GM12878 (cell line): Measurements from ENCODE around the gene GALNTL6. TPM values are rescaled to one million over a fixed set of nuclear protein-coding genes. Genes with fewer than 3 reads are reported as not detected.

ENCODE experiments used
- ATAC-seq: fragments of 200-7000 bp; cut with Tn5 transposase; 3 replicates; pipeline ENCODE4 v1.9.1; 2020; ENCODE audit warnings: mild to moderate bottlenecking, moderate library complexity
- BruUV-seq: library from RNA; stranded (reverse); fragments of 400-500 nt; replicated peaks from 2 replicates; lab custom pipeline; 2021; lab: Mats Ljungman, UMichigan
- CTCF ChIA-PET: fragments of 300-600 bp; sonication (Branson Sonifier 250); formaldehyde crosslinking; extraction: SDS; loops from one replicate; lab custom pipeline; 2021; ENCODE audit warnings: inconsistent platforms; lab: Yijun Ruan, JAX
- POLR2A ChIA-PET: fragments of 350-600 bp; formaldehyde crosslinking; extraction: SDS; loops from one replicate; lab custom pipeline; 2021; ENCODE audit warnings: inconsistent platforms; lab: Charles Lee
- RAD21 ChIA-PET: fragments of 300-600 bp; sonication (Branson Sonifier 250); formaldehyde crosslinking; loops from one replicate; lab custom pipeline; 2023; ENCODE audit warnings: antibody characterized with exemption; ENCODE audit not compliant: unreplicated experiment; lab: Charles Lee
- SMC1A ChIA-PET: fragments of 300-600 bp; sonication (Branson Sonifier 250); formaldehyde crosslinking; loops from one replicate; lab custom pipeline; 2023; ENCODE audit not compliant: unreplicated experiment, uncharacterized antibody; lab: Charles Lee
- DNase-seq: peaks from one replicate; pipeline ENCODE4 v3.0.0-alpha.2; 2011; ENCODE audit warnings: low read depth, low spot score
- FAIRE-seq: peaks from 3 replicates; lab custom pipeline; 2011; peaks lifted over from hg19 to GRCh38; lab: Jason Lieb, UNC
- H2AFZ ChIP-seq: 2 replicates; pipeline ENCODE4 v1.6.0; 2011; ENCODE audit warnings: low read depth, low read length, control low read depth; ENCODE audit not compliant: control insufficient read depth
- H3K27ac ChIP-seq: 2 replicates; pipeline ENCODE4 v1.5.1; 2011; ENCODE audit warnings: control low read depth; ENCODE audit not compliant: control insufficient read depth, insufficient read depth
- H3K27me3 ChIP-seq, 2 experiments: replicated peaks in 1 of 2; 2 replicates each; pipeline versions ENCODE4 v1.6.0 to v1.6.1; 2011; ENCODE audit warnings: low read length in 1 of 2; ENCODE audit not compliant: control insufficient read depth in 2 of 2, insufficient read depth in 2 of 2
- H3K36me3 ChIP-seq, 2 experiments: 2 replicates each; pipeline ENCODE4 v1.5.1; 2011; ENCODE audit warnings: low read length in 1 of 2; ENCODE audit not compliant: control insufficient read depth in 2 of 2, insufficient read depth in 2 of 2
- H3K4me1 ChIP-seq: 2 replicates; pipeline ENCODE4 v1.6.1; 2011; ENCODE audit warnings: mild to moderate bottlenecking, low read length, moderate library complexity, mixed read lengths; ENCODE audit not compliant: control insufficient read depth, insufficient read depth
- H3K4me2 ChIP-seq: 2 replicates; pipeline ENCODE4 v1.6.0; 2011; ENCODE audit warnings: control low read depth; ENCODE audit not compliant: control insufficient read depth, insufficient read depth
- H3K4me3 ChIP-seq: fragments of 200-600 bp; sonication (generic); 2 replicates; pipeline ENCODE4 v1.5.1; 2016
- H3K79me2 ChIP-seq: 2 replicates; pipeline ENCODE4 v1.6.0; 2011; ENCODE audit warnings: low read length; ENCODE audit not compliant: control insufficient read depth, insufficient read depth
- H3K9ac ChIP-seq: 2 replicates; pipeline ENCODE4 v1.8.0; 2011; ENCODE audit warnings: low read length, control low read depth, mixed read lengths; ENCODE audit not compliant: control insufficient read depth, insufficient read depth
- H3K9me3 ChIP-seq: replicated peaks from 3 replicates; pipeline ENCODE4 v1.5.1; 2011; ENCODE audit warnings: mild to moderate bottlenecking, low read length; ENCODE audit not compliant: control insufficient read depth, insufficient read depth
- H4K20me1 ChIP-seq: 2 replicates; pipeline ENCODE4 v1.6.0; 2011; ENCODE audit not compliant: control insufficient read depth, insufficient read depth
- CEBPB ChIP-seq, 2 experiments: fragments of 150-350 bp in 1 of 2; IDR thresholded peaks; 2 replicates each; pipeline ENCODE4 v1.6.1; 2012 to 2014; ENCODE audit warnings: low read depth in 2 of 2, low read length in 2 of 2, borderline replicate concordance in 1 of 2, inconsistent platforms in 1 of 2
- EED ChIP-seq: sonication (generic); IDR thresholded peaks from 2 replicates; pipeline ENCODE4 v1.6.1; 2016; ENCODE audit warnings: antibody characterized with exemption, low read depth
- FOXK2 ChIP-seq: fragments of 450-650 bp; IDR thresholded peaks from 2 replicates; pipeline ENCODE4 v1.6.1; 2017; ENCODE audit warnings: mild to moderate bottlenecking, moderate library complexity
- GABPA ChIP-seq: IDR thresholded peaks from 2 replicates; pipeline ENCODE4 v1.6.1; 2014; ENCODE audit warnings: antibody characterized with exemption, low read depth, mild to moderate bottlenecking, inconsistent platforms
- HCFC1 ChIP-seq: fragments of 150-350 bp; IDR thresholded peaks from 2 replicates; pipeline ENCODE4 v1.6.1; 2014; ENCODE audit warnings: low read length
- JUNB ChIP-seq: IDR thresholded peaks from 2 replicates; pipeline ENCODE4 v1.6.1; 2016; ENCODE audit warnings: antibody characterized with exemption, mild to moderate bottlenecking
- POLR2AphosphoS5 ChIP-seq: IDR thresholded peaks from 2 replicates; pipeline ENCODE4 v1.6.1; 2011; ENCODE audit warnings: mild to moderate bottlenecking, low read length, inconsistent platforms
- TBL1XR1 ChIP-seq: IDR thresholded peaks from 2 replicates; pipeline ENCODE4 v1.6.1; 2012; ENCODE audit warnings: low read depth, low read length, improper control_type of control experiment
- ZBTB33 ChIP-seq: fragments of 450-650 bp; IDR thresholded peaks from 2 replicates; pipeline ENCODE4 v1.6.1; 2017; ENCODE audit warnings: mild to moderate bottlenecking
- ZNF207 ChIP-seq: fragments of 450-650 bp; IDR thresholded peaks from 2 replicates; pipeline ENCODE4 v1.6.1; 2014; ENCODE audit warnings: antibody characterized with exemption, mild to moderate bottlenecking, borderline replicate concordance
- ZSCAN29 ChIP-seq: fragments of 450-650 bp; IDR thresholded peaks from 2 replicates; pipeline ENCODE4 v1.6.1; 2017; ENCODE audit warnings: mild to moderate bottlenecking, moderate library complexity
- WGBS: methylation state at CpG from one replicate; pipeline ENCODE4 v1.1.6; 2016; ENCODE audit warnings: low lambda C conversion rate; ENCODE audit not compliant: insufficient replicate concordance, insufficient coverage; ENCODE audit errors: missing lambda C conversion rate; 5-methylcytosine and 5-hydroxymethylcytosine counted together
- in situ Hi-C: fragments of 300-500 bp; cut with MboI; formaldehyde crosslinking; loops from 9 replicates; pipeline ENCODE4 v1.14.3; 2018; ENCODE audit warnings: mixed read lengths
- intact Hi-C: fragments of 100-400 bp; cut with micrococcal nuclease; formaldehyde crosslinking; loops from one replicate; pipeline ENCODE4 v1.14.2; 2022; ENCODE audit not compliant: unreplicated experiment
- polyA plus RNA-seq, 11 experiments: library from polyadenylated mRNA; depleted of rRNA in 4 of 11; unstranded in 6 of 11; stranded (reverse) in 5 of 11; fragments of >200 nt; fragmentation: Nextera tagmentation in 4 of 11; fragmentation: Illumina TruSeq in 1 of 11; extraction: Ambion mirVana in 4 of 11; extraction: Trizol in 1 of 11; gene quantifications; 1 replicate in 1 of 11; 2 replicates in 10 of 11; pipeline versions ENCODE4 v1.2.1 to v1.2.3, GENCODE V29; 2011 to 2016; ENCODE audit warnings: inconsistent platforms in 2 of 11, missing spikeins in 2 of 11, low read depth in 1 of 11
- total RNA-seq, 4 experiments: library from RNA; depleted of rRNA in 3 of 4; stranded (reverse); fragments of >200 nt in 3 of 4; fragmentation: Illumina TruSeq in 1 of 4; extraction: Trizol in 1 of 4; gene quantifications; 2 replicates each; pipeline versions ENCODE4 v1.2.1 to v1.2.3, GENCODE V29; 2013 to 2021
- TF ChIP-seq, protein P1 (sequence below): fragments of 450-650 bp; IDR thresholded peaks from 2 replicates; pipeline ENCODE4 v1.6.1; 2017; ENCODE audit warnings: low read depth, mild to moderate bottlenecking, moderate library complexity

GALNTL6 gene
- total and polyA plus RNA-seq, 10 of the 15 experiments (the other 5 are each of a cell fraction or from before 2014, with no cell fraction given), result 0.01 to 0.29 TPM; not detected in 8

GRCh38 chr4:172793565-172794306, 980.5 kb downstream of the GALNTL6 start:
- RAD21 ChIA-PET, result no interaction called here
- SMC1A ChIA-PET, result no interaction called here
- H3K9me3 ChIP-seq, result no peaks in the 10 kb centered on the region
- no peak overlapping the region for H3K4me3 ChIP-seq
- no peak for TF ChIP-seq FOXK2
- BruUV-seq, result no TSS peak
- POLR2A ChIA-PET, result no interaction called here
- H3K36me3 ChIP-seq, result no peaks in the 10 kb centered on the region
- no peak overlapping the region for H2AFZ ChIP-seq
- ATAC-seq (no peak), FAIRE-seq (no peak), DNase-seq (no peak)
- no peak overlapping the region for H3K4me2 ChIP-seq
- H3K79me2 ChIP-seq, result no peaks in the 10 kb centered on the region
- H4K20me1 ChIP-seq, result no peaks in the 10 kb centered on the region
- WGBS, result 34% methylated on average over 4 of the region's 4 CpGs
- no peaks in the 10 kb centered on the region for H3K4me1 ChIP-seq
- intact Hi-C loops (no loop called here), in situ Hi-C loops (no loop called here)
- CTCF ChIA-PET, result no interaction called here
- H3K27ac ChIP-seq, result no peak overlapping the region
- no peak overlapping the region for H3K9ac ChIP-seq
- no peaks in the 10 kb centered on the region for H3K27me3 ChIP-seq

- Histone ChIP-seq H3K27me3 (no peaks in the 10 kb centered on the region), H3K9me3 (no peaks in the 10 kb centered on the region), H2AFZ (no peak overlapping the region), H3K4me1 (no peaks in the 10 kb centered on the region), H3K9ac (no peak overlapping the region), H4K20me1 (no peaks in the 10 kb centered on the region), H3K79me2 (no peaks in the 10 kb centered on the region), H3K4me2 (no peak overlapping the region)
- in situ Hi-C loops, result no loop called here
- SMC1A ChIA-PET, result no interaction called here
- intact Hi-C loops, result no loop called here
- ATAC-seq, result no peak
- no TSS peak for BruUV-seq
- RAD21 ChIA-PET, result no interaction called here
- POLR2A ChIA-PET, result no interaction called here
- TF ChIP-seq JUNB, result no peak
- no peak for TF ChIP-seq ZBTB33
- no peak for TF ChIP-seq POLR2AphosphoS5
- TF ChIP-seq ZNF207, result no peak
- TF ChIP-seq ZSCAN29, result no peak
- TF ChIP-seq CEBPB (IDR thresholded peaks at IDR 0.05; ENCODE audit: borderline replicate concordance in 1 of 2, low read depth in 2 of 2, low read length in 2 of 2), result no peak
- no peak for TF ChIP-seq EED
- TF ChIP-seq, protein P1, sequence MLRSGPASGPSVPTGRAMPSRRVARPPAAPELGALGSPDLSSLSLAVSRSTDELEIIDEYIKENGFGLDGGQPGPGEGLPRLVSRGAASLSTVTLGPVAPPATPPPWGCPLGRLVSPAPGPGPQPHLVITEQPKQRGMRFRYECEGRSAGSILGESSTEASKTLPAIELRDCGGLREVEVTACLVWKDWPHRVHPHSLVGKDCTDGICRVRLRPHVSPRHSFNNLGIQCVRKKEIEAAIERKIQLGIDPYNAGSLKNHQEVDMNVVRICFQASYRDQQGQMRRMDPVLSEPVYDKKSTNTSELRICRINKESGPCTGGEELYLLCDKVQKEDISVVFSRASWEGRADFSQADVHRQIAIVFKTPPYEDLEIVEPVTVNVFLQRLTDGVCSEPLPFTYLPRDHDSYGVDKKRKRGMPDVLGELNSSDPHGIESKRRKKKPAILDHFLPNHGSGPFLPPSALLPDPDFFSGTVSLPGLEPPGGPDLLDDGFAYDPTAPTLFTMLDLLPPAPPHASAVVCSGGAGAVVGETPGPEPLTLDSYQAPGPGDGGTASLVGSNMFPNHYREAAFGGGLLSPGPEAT, result no peak
- no peak for TF ChIP-seq TBL1XR1
- no peak for TF ChIP-seq GABPA
- no peak for TF ChIP-seq HCFC1
- TF ChIP-seq, all 136 proteins: peak for 0
- H3K4me3 ChIP-seq, result no peak overlapping the region
- H3K36me3 ChIP-seq, result no peaks in the 10 kb centered on the region
- 6% methylated on average over 3 of the region's 3 CpGs for whole genome bisulfite sequencing
- no peak overlapping the region for H3K27ac ChIP-seq
- no peak for DNase-seq
- no peak for FAIRE-seq
- CTCF ChIA-PET, result no interaction called here
These were observed 981.1 kb downstream of the GALNTL6 start for GRCh38 chr4:172794307-172794703.
